GM18951 (cell line): ENCODE results near the gene RFC3.

ENCODE experiments used
- POLR2A ChIP-seq: IDR thresholded peaks from 4 replicates; pipeline ENCODE4 v1.6.1; 2011; ENCODE audit warnings: mild to moderate bottlenecking; ENCODE audit not compliant: insufficient read length, insufficient read depth; ENCODE audit errors: extremely low read depth
- in situ Hi-C: fragments of 300-500 bp; cut with MboI; formaldehyde crosslinking; loops from one replicate; pipeline ENCODE4 v1.12.0; 2022; ENCODE audit warnings: low sequenced_read_pairs, mixed read lengths, inconsistent platforms; ENCODE audit not compliant: unreplicated experiment

The RFC3 gene

GRCh38 chr13:33863188-33863789 is 45.3 kb downstream of the RFC3 start:
- in situ Hi-C loops, result no loop called here
- no peak for TF ChIP-seq POLR2A

DNA sequence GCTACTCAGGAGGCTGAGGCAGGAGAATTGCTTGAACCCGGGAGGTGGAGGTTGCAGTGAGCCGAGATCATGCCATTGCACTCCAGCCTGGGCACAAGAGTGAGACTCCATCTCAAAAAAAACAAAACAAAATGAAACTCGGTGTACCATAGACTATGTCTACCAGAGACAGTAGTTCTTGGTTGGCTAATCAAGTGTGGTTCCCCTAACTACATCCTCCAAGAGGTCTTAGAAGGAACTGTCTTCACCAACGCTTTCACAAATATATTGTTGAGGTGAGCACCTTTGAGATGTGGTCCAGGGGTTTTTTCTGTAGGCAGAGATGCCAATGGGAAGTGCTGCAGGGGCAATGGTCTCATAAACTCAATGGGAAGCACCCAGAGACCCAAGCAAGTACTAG is 48.0 kb downstream of the RFC3 start:
- no peak for TF ChIP-seq POLR2A
- in situ Hi-C loops, result no loop called here

DNA sequence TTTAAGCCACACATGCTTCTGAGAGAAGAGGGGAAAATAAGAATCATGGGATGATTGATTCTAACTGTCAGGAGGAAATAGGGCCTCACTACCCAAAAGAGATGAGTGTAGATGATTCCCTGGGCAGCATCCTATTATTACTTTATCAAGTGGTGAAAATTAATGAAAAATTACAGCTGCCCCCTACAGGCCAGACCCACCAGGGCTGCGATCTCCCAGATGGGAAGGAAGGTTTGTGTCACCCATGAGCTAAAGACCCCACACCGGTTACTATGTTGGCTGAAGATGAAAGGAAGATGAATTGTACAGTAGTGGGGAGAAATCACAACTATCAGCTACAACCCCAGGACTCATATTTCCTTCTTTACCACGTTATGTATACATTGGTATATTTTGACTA is 49.5 kb downstream of the RFC3 start:
- in situ Hi-C loops, result no loop called here
- TF ChIP-seq POLR2A, result no peak

DNA sequence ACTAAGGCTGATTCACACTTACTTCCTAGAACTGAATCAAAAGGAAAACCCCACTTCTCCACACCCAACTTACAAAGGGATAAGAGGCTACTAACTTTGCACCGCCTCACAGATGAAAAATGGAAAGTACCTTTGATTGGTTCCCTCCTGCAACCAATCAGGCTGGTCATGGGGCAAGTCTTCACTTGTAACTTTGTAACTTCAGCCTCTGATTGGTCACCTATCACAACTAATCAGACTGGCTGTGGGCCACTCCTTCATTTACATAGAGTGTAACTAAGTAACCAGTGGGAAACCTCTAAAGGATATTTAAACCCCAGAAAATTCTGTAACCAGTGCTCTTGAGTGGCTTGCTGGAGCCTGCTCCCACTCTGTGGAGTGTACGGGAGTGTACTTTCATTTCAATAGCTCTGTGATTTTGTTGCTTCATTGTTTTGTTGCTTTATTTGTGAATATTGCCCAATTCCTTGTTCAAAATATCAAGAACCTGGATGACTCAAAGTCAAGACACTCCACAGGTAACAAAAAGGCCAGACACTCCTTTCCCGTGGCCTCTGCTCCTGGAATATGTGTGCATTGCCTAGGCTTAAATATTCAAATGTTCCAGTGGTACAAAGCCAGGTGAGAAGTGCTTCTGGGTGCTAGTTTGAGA is 50.5 kb downstream of the RFC3 start:
- TF ChIP-seq POLR2A, result no peak

DNA sequence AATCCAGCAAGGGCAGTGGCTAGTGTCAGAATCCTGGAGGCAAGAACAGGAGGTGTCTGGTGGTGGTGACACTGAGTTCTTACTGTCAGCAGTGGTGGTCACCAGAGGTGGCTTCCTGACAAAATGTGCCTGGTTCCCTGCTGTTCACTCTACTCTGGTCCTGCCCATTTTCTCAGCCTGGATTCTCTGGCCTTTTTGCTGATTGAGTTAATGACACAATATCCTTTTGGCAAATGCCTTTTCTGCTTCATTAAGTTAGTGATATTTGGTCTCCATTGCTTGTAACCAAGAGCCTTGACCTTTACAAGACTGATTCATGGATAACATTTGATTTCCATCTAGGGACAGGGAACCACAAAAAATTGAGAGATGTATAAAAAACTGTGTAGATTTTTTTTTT is 51.1 kb downstream of the RFC3 start:
- TF ChIP-seq POLR2A, result no peak
- in situ Hi-C loops, result no loop called here

More for the DNA sequence above, 50.5 kb downstream of the RFC3 start:
- in situ Hi-C loops, result no loop called here

DNA sequence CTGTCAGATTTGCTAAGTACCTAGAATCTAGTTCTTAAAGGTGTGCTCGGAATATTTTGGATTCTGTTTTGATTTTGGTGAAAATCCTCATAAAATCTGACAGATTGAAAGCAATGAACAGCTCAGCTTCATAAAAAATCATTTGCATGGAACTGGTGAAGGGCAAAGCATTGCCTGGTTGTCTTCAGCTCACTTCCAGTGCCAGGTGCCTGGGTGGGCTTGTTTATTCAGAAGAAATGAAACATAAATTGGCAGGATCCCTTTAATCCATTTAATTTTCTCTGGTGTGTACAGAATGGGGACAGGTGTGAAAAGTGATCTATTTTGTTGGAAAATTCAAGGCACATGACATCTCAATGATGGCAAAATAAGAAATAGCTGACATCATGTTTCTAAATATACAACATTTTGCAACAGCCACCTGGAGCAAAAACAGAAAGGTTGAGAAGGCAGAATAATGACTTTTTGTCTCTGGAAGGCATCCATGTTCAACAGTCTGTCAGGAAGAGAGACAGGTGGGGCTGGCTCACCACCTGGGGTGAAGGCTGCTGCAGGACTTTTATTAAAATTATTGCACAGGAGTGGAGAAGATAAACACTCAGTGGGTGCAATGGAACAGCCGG is 52.2 kb downstream of the RFC3 start:
- in situ Hi-C loops, result no loop called here
- no peak for TF ChIP-seq POLR2A

DNA sequence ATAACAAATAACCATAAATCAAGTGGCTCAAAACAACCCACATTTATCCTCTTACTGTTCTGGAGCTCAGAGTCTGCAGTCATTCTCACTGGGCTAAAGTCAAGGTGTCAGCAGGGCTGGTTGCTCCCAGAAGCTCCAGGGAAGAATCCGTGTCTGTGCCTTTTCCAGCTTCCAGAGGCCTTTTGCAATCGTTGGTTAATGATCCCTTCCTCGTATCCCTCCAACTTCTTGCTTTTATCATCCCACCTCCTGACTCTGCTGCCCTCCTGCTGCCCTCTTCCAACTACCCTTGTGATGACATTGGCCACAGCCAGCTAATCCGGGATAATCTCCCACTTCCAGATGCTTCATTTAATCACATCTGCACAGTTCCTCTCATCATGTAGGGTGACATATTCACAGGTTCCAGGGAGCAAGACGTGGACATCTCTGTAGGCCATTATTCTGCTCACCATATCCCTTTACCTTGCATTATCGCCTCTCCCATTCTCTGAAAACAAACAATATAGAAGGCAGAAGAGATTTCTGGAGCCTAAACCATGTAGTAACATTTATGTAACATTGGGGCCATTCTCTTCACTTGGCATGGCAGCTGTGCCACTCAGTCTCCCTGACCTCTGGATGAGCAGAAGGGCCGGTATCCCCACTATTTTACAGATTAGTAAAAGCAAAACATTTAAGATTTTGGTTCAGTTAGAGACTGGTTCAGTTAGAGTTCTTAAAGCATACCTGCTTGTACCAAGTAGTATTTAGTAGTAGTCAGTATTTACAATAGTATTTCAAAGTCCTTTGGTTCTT is 53.5 kb downstream of the RFC3 start:
- no peak for TF ChIP-seq POLR2A
- in situ Hi-C loops, result no loop called here

DNA sequence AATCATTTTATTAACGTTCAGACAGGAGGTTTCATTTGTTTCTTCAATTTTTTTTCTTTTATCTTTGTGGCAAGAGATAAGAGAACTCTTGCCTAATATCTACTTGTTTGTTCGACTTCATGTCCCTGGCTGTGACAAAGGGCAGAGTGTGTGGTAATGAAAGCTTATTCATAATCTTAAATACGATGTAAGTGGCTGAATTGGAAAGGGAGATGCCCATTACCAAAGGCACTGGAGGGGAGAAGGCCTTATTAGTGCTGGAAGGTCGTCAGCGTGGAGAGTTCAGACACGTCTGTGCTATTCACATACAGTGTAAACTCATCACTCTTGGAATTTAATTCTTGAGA is 54.0 kb downstream of the RFC3 start:
- in situ Hi-C loops, result no loop called here
- no peak for TF ChIP-seq POLR2A

GRCh38 chr13:33873251-33873908 is 55.4 kb downstream of the RFC3 start:
- no peak for TF ChIP-seq POLR2A
- in situ Hi-C loops, result no loop called here

DNA sequence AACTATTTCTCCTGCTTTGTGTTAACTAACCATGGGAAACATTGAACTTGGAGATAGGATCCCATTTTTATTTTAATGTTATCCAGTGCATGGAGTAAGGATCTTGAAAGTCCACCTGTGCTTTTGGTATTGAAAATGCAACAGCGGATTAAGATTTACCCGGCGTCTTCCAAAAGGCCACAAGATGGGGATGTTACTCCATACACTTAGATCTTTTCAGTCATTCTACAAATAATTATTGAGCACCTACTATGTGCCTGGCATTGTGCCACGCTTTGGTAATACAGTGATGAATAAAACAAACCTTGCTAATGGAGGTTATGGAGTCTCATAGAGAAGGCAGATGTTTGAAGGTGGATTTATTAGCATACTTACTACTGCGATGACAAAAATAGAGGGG is 56.9 kb downstream of the RFC3 start:
- no peak for TF ChIP-seq POLR2A
- in situ Hi-C loops, result no loop called here

DNA sequence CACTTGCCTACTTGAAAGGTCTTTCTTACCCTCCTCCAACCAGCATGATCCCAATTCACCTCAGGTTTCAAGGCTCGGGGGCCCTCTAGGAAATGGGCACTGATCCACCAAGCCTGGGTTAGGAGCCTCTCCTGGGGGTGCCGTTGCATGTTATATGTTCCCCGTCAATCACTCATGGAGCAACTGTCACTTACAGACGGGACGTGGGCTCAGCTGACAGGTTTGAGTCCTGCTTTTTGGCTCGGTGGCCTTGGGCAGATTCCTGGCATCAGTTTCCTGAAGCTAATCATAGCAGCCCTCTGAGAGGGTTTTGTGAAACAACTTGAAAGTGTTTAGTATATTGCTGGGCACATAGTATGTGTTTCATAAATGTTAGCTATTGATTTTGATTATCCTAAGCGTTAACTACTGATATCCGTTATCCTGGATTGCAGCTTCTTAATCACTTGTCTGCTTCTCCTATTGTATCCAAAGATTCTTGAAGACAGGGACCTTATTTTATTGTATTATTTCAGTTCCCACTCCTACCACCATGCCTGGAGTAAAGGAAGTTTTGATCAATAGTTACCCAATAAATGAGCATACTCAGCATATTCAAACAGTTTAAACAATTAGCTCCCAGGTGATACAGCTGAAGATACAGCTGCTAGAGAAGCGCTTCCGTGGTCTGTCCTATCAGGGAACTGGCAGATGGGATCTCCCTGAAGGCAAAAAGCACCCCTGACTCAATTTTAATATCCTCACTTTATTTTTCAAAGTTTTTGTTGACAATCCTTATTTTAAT is 57.9 kb downstream of the RFC3 start:
- in situ Hi-C loops, result no loop called here
- no peak for TF ChIP-seq POLR2A

GRCh38 chr13:33876716-33877394 is 58.9 kb downstream of the RFC3 start:
- in situ Hi-C loops, result no loop called here
- no peak for TF ChIP-seq POLR2A

DNA sequence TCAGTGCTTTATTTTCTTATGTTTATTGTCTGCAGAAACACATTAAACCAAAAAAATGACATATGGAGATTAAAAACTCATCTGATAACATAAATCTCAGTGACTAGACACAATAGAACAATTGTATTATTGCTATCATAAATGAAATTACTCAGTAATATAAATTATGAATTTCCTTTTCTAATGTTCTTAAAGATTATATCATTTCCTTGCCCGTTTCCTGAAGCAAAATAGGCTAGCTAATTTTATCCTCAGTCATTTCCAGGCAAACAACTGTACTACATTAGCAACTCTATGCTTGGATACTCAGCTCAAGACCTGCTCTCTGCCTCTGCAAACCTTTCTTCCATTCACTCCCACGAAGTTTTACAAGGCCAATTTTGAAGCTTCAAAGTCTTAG is 61.2 kb downstream of the RFC3 start:
- no peak for TF ChIP-seq POLR2A
- in situ Hi-C loops, result no loop called here
